Measurements from ENCODE around the gene ALB.

ALB gene

GRCh38 chr4:73392936-73393335 lies 11.2 kb upstream of the ALB start:
- Histone ChIP-seq H3F3A (ENCODE audit: insufficient read depth, low read length) (no peaks in the 10 kb centered on the region), H3K27me3 (ENCODE audit: insufficient read depth, low read length) (no peaks in the 10 kb centered on the region), H3K4me1 (ENCODE audit: insufficient read depth, low read length, severe bottlenecking) (no peaks in the 10 kb centered on the region), H3K4me2 (ENCODE audit: low read length) (no peak overlapping the region), H3K27ac (ENCODE audit: low read depth, low read length, poor library complexity, severe bottlenecking) (no peak overlapping the region), H3K4me3 (ENCODE audit: low read depth, low read length, poor library complexity, severe bottlenecking) (no peak overlapping the region), H3K79me2 (ENCODE audit: insufficient read depth, low read length) (no peaks in the 10 kb centered on the region), H3K9me2 (ENCODE audit: low read depth, low read length) (no peaks in the 10 kb centered on the region), H3K9me3 (ENCODE audit: low read length) (no peaks in the 10 kb centered on the region), H2AFZ (ENCODE audit: low read length) (no peak overlapping the region), H3K36me3 (ENCODE audit: insufficient read depth, low read length) (no peaks in the 10 kb centered on the region), H3K9ac (ENCODE audit: low read length) (no peak overlapping the region), H4K20me1 (ENCODE audit: insufficient read depth, low read length) (no peaks in the 10 kb centered on the region)
- TF ChIP-seq CTCF (IDR thresholded peaks at IDR 0.05; ENCODE audit: low read length) (no peak), EZH2 (IDR thresholded peaks at IDR 0.05; ENCODE audit: borderline replicate concordance, low read length) (no peak)

GRCh38 chr4:73396304-73396703 lies 7.8 kb upstream of the ALB start:
- no peak overlapping the region for H2AFZ ChIP-seq (ENCODE audit: low read length)
- H3K4me3 ChIP-seq (ENCODE audit: low read depth, low read length, poor library complexity, severe bottlenecking) = no peak overlapping the region
- no peaks in the 10 kb centered on the region for H3K36me3 ChIP-seq (ENCODE audit: insufficient read depth, low read length)
- H3K9me3 ChIP-seq (ENCODE audit: low read length) = no peaks in the 10 kb centered on the region
- H3F3A ChIP-seq (ENCODE audit: insufficient read depth, low read length) = no peaks in the 10 kb centered on the region
- H3K9ac ChIP-seq (ENCODE audit: low read length) = no peak overlapping the region
- H3K4me1 ChIP-seq (ENCODE audit: insufficient read depth, low read length, severe bottlenecking) = no peaks in the 10 kb centered on the region
- no peaks in the 10 kb centered on the region for H3K27me3 ChIP-seq (ENCODE audit: insufficient read depth, low read length)
- H3K79me2 ChIP-seq (ENCODE audit: insufficient read depth, low read length) = no peaks in the 10 kb centered on the region
- no peak overlapping the region for H3K4me2 ChIP-seq (ENCODE audit: low read length)
- H3K27ac ChIP-seq (ENCODE audit: low read depth, low read length, poor library complexity, severe bottlenecking) = no peak overlapping the region
- no peak for TF ChIP-seq CTCF (IDR thresholded peaks at IDR 0.05; ENCODE audit: low read length)
- TF ChIP-seq EZH2 (IDR thresholded peaks at IDR 0.05; ENCODE audit: borderline replicate concordance, low read length) = no peak
- H4K20me1 ChIP-seq (ENCODE audit: insufficient read depth, low read length) = no peaks in the 10 kb centered on the region
- H3K9me2 ChIP-seq (ENCODE audit: low read depth, low read length) = no peaks in the 10 kb centered on the region

DNA sequence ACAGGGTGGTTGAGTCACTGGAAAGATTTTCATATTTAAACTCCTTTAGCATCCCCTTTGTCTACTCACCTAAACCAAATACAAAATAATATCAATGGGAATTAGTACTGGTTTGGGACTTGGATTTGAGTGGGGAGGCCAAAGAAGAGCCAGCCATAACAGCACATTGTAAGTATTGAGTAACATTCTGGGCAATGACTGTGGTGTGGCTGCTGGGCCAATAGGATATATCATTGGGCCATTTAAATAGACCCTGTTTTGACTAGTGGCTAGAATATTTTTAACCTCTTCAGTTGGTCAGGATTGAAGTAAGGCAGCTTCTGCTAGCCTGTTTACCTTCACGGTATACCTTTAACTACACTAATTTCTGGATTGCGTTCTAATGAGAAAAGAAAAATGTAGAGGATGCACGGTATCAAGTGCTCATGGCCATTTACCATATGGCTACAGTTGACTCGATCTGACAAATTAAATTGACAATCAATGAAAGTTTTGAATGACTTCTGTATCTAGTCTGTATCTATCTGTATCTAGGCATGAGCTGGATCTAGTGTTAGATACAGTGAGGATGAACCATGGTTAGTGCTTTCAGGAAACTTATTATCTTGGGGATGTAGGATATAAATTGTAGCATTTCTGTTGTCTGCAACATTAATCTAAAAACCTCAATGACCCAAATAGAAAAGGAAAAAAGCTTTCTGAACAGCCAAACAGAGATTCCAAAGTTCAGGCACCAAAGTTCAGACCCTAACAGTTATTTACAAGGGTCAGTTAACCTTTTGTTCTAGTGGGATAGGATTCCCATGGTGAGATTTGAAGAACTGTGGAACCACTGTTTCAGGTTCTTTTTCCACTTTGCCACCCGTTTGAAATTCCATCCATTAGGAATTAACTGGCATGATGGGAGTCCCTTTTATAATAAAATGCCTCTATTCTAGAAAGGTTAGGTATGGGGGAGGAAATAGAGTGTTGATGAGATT lies 6.8 kb upstream of the ALB start:
- no peaks in the 10 kb centered on the region for H3K9me3 ChIP-seq (ENCODE audit: low read length)
- no peaks in the 10 kb centered on the region for H3F3A ChIP-seq (ENCODE audit: insufficient read depth, low read length)
- H2AFZ ChIP-seq (ENCODE audit: low read length) = no peak overlapping the region
- H3K4me3 ChIP-seq (ENCODE audit: low read depth, low read length, poor library complexity, severe bottlenecking) = no peak overlapping the region
- no peaks in the 10 kb centered on the region for H3K36me3 ChIP-seq (ENCODE audit: insufficient read depth, low read length)
- no peaks in the 10 kb centered on the region for H3K9me2 ChIP-seq (ENCODE audit: low read depth, low read length)
- no peak overlapping the region for H3K4me2 ChIP-seq (ENCODE audit: low read length)
- no peaks in the 10 kb centered on the region for H3K79me2 ChIP-seq (ENCODE audit: insufficient read depth, low read length)
- no peaks in the 10 kb centered on the region for H3K4me1 ChIP-seq (ENCODE audit: insufficient read depth, low read length, severe bottlenecking)
- H4K20me1 ChIP-seq (ENCODE audit: insufficient read depth, low read length) = no peaks in the 10 kb centered on the region
- H3K27me3 ChIP-seq (ENCODE audit: insufficient read depth, low read length) = no peaks in the 10 kb centered on the region
- TF ChIP-seq CTCF (IDR thresholded peaks at IDR 0.05; ENCODE audit: low read length) (no peak), EZH2 (IDR thresholded peaks at IDR 0.05; ENCODE audit: borderline replicate concordance, low read length) (no peak)
- no peak overlapping the region for H3K9ac ChIP-seq (ENCODE audit: low read length)
- H3K27ac ChIP-seq (ENCODE audit: low read depth, low read length, poor library complexity, severe bottlenecking) = no peak overlapping the region
